Measurements from ENCODE around the gene EN1. TPM values are rescaled to one million over a fixed set of nuclear protein-coding genes. Genes with fewer than 3 reads are reported as not detected.

Gene EN1
- polyA plus RNA-seq, 4 donors: not detected

- FAIRE-seq (no peak), DNase-seq (no peak)
- no peak overlapping the region for H3K27ac ChIP-seq (ENCODE audit: low read depth in 1 of 3, low read length in 2 of 3)
- no peak overlapping the region for H3K4me3 ChIP-seq (ENCODE audit: low read depth in 1 of 3, low read length in 3 of 3)
- H3K9me3 ChIP-seq (ENCODE audit: control insufficient read depth in 2 of 2, insufficient read depth in 1 of 2, low read depth in 1 of 2, low read length in 1 of 2): no peaks in the 10 kb centered on the region
- WGBS, 3 donors: 35 to 45% (median 40%) methylated on average over 13 of the region's 13 CpGs
- no peaks in the 10 kb centered on the region for H3K36me3 ChIP-seq (ENCODE audit: control insufficient read depth in 3 of 3, insufficient read depth in 2 of 3, low read depth in 1 of 3, low read length in 3 of 3)
- H3K27me3 ChIP-seq (ENCODE audit: control insufficient read depth in 3 of 3, insufficient read depth in 3 of 3, low read length in 3 of 3): peaks cover 0 to 70% (median 28%) of the 10 kb centered on the region in 3 donors
- no peaks in the 10 kb centered on the region for H3K4me1 ChIP-seq (ENCODE audit: control insufficient read depth in 3 of 3, insufficient read depth in 2 of 3, low read depth in 1 of 3, low read length in 2 of 3)
Observed at GRCh38 chr2:118813601-118814339, 33.7 kb downstream of the EN1 start.

GRCh38 chr2:118813111-118813510 is 34.3 kb downstream of the EN1 start:
- 46 to 53% (median 47%) methylated on average over 8 of the region's 8 CpGs for WGBS, 3 donors
- no peak overlapping the region for H3K4me3 ChIP-seq (ENCODE audit: low read depth in 1 of 3, low read length in 3 of 3)
- no peaks in the 10 kb centered on the region for H3K4me1 ChIP-seq (ENCODE audit: control insufficient read depth in 3 of 3, insufficient read depth in 2 of 3, low read depth in 1 of 3, low read length in 2 of 3)
- H3K27ac ChIP-seq (ENCODE audit: low read depth in 1 of 3, low read length in 2 of 3): no peak overlapping the region
- no peaks in the 10 kb centered on the region for H3K36me3 ChIP-seq (ENCODE audit: control insufficient read depth in 3 of 3, insufficient read depth in 2 of 3, low read depth in 1 of 3, low read length in 3 of 3)
- DNase-seq (no peak), FAIRE-seq (no peak)
- peaks cover 0 to 73% (median 32%) of the 10 kb centered on the region in 3 donors for H3K27me3 ChIP-seq (ENCODE audit: control insufficient read depth in 3 of 3, insufficient read depth in 3 of 3, low read length in 3 of 3)
- H3K9me3 ChIP-seq (ENCODE audit: control insufficient read depth in 2 of 2, insufficient read depth in 1 of 2, low read depth in 1 of 2, low read length in 1 of 2): no peaks in the 10 kb centered on the region

GRCh38 chr2:118812552-118812951 is 34.9 kb downstream of the EN1 start:
- Histone ChIP-seq H3K4me1 (ENCODE audit: control insufficient read depth in 3 of 3, insufficient read depth in 2 of 3, low read depth in 1 of 3, low read length in 2 of 3) (no peaks in the 10 kb centered on the region), H3K4me3 (ENCODE audit: low read depth in 1 of 3, low read length in 3 of 3) (no peak overlapping the region), H3K27ac (ENCODE audit: low read depth in 1 of 3, low read length in 2 of 3) (no peak overlapping the region), H3K27me3 (ENCODE audit: control insufficient read depth in 3 of 3, insufficient read depth in 3 of 3, low read length in 3 of 3) (peaks cover 0 to 74% (median 32%) of the 10 kb centered on the region in 3 donors), H3K36me3 (ENCODE audit: control insufficient read depth in 3 of 3, insufficient read depth in 2 of 3, low read depth in 1 of 3, low read length in 3 of 3) (no peaks in the 10 kb centered on the region), H3K9me3 (ENCODE audit: control insufficient read depth in 2 of 2, insufficient read depth in 1 of 2, low read depth in 1 of 2, low read length in 1 of 2) (no peaks in the 10 kb centered on the region)
- WGBS, 3 donors: 36 to 42% (median 39%) methylated on average over 6 of the region's 6 CpGs
- FAIRE-seq (no peak), DNase-seq (no peak)

GRCh38 chr2:118811514-118812115 is 35.8 kb downstream of the EN1 start:
- no peak for DNase-seq
- no peak overlapping the region for H3K4me3 ChIP-seq (ENCODE audit: low read depth in 1 of 3, low read length in 3 of 3)
- H3K36me3 ChIP-seq (ENCODE audit: control insufficient read depth in 3 of 3, insufficient read depth in 2 of 3, low read depth in 1 of 3, low read length in 3 of 3): no peaks in the 10 kb centered on the region
- FAIRE-seq: no peak
- H3K27me3 ChIP-seq (ENCODE audit: control insufficient read depth in 3 of 3, insufficient read depth in 3 of 3, low read length in 3 of 3): peaks cover 0 to 84% (median 40%) of the 10 kb centered on the region in 3 donors
- no peak overlapping the region for H3K27ac ChIP-seq (ENCODE audit: low read depth in 1 of 3, low read length in 2 of 3)
- no peaks in the 10 kb centered on the region for H3K9me3 ChIP-seq (ENCODE audit: control insufficient read depth in 2 of 2, insufficient read depth in 1 of 2, low read depth in 1 of 2, low read length in 1 of 2)
- WGBS, 3 donors: 58 to 63% (median 60%) methylated on average over 2 of the region's 2 CpGs
- no peaks in the 10 kb centered on the region for H3K4me1 ChIP-seq (ENCODE audit: control insufficient read depth in 3 of 3, insufficient read depth in 2 of 3, low read depth in 1 of 3, low read length in 2 of 3)

- Histone ChIP-seq H3K36me3 (ENCODE audit: control insufficient read depth in 3 of 3, insufficient read depth in 2 of 3, low read depth in 1 of 3, low read length in 3 of 3) (no peaks in the 10 kb centered on the region), H3K4me1 (ENCODE audit: control insufficient read depth in 3 of 3, insufficient read depth in 2 of 3, low read depth in 1 of 3, low read length in 2 of 3) (no peaks in the 10 kb centered on the region), H3K9me3 (ENCODE audit: control insufficient read depth in 2 of 2, insufficient read depth in 1 of 2, low read depth in 1 of 2, low read length in 1 of 2) (no peaks in the 10 kb centered on the region), H3K4me3 (ENCODE audit: low read depth in 1 of 3, low read length in 3 of 3) (no peak overlapping the region), H3K27ac (ENCODE audit: low read depth in 1 of 3, low read length in 2 of 3) (no peak overlapping the region), H3K27me3 (ENCODE audit: control insufficient read depth in 3 of 3, insufficient read depth in 3 of 3, low read length in 3 of 3) (peaks cover 0 to 89% (median 44%) of the 10 kb centered on the region in 3 donors)
- FAIRE-seq (no peak), DNase-seq (no peak)
- 82 to 87% (median 85%) methylated on average over 7 of the region's 7 CpGs for WGBS, 3 donors
Observed at GRCh38 chr2:118810766-118811165, 36.7 kb downstream of the EN1 start.

- WGBS, 3 donors: 7 to 13% (median 9%) methylated on average over 16 of the region's 16 CpGs
Observed at GRCh38 chr2:118808429-118808809, 39.0 kb downstream of the EN1 start.

GRCh38 chr2:118807668-118808428 is 39.6 kb downstream of the EN1 start:
- no peaks in the 10 kb centered on the region for H3K36me3 ChIP-seq (ENCODE audit: control insufficient read depth in 3 of 3, insufficient read depth in 2 of 3, low read depth in 1 of 3, low read length in 3 of 3)
- DNase-seq: no peak
- H3K4me3 ChIP-seq (ENCODE audit: low read depth in 1 of 3, low read length in 3 of 3): no peak overlapping the region
- H3K9me3 ChIP-seq (ENCODE audit: control insufficient read depth in 2 of 2, insufficient read depth in 1 of 2, low read depth in 1 of 2, low read length in 1 of 2): no peaks in the 10 kb centered on the region
- 33 to 43% (median 42%) methylated on average over 13 of the region's 13 CpGs for WGBS, 3 donors
- peaks cover 0 to 71% (median 32%) of the 10 kb centered on the region in 3 donors for H3K27me3 ChIP-seq (ENCODE audit: control insufficient read depth in 3 of 3, insufficient read depth in 3 of 3, low read length in 3 of 3)
- no peak overlapping the region for H3K27ac ChIP-seq (ENCODE audit: low read depth in 1 of 3, low read length in 2 of 3)
- FAIRE-seq: no peak
- H3K4me1 ChIP-seq (ENCODE audit: control insufficient read depth in 3 of 3, insufficient read depth in 2 of 3, low read depth in 1 of 3, low read length in 2 of 3): no peaks in the 10 kb centered on the region

More at GRCh38 chr2:118808429-118808809, 39.0 kb downstream of the EN1 start:
- Histone ChIP-seq H3K27ac (ENCODE audit: low read depth in 1 of 3, low read length in 2 of 3) (no peak overlapping the region), H3K4me1 (ENCODE audit: control insufficient read depth in 3 of 3, insufficient read depth in 2 of 3, low read depth in 1 of 3, low read length in 2 of 3) (no peaks in the 10 kb centered on the region), H3K4me3 (ENCODE audit: low read depth in 1 of 3, low read length in 3 of 3) (peak overlapping the region in 1 of 3 donors; percentile 7), H3K27me3 (ENCODE audit: control insufficient read depth in 3 of 3, insufficient read depth in 3 of 3, low read length in 3 of 3) (peaks cover 0 to 77% (median 32%) of the 10 kb centered on the region in 3 donors), H3K36me3 (ENCODE audit: control insufficient read depth in 3 of 3, insufficient read depth in 2 of 3, low read depth in 1 of 3, low read length in 3 of 3) (no peaks in the 10 kb centered on the region), H3K9me3 (ENCODE audit: control insufficient read depth in 2 of 2, insufficient read depth in 1 of 2, low read depth in 1 of 2, low read length in 1 of 2) (no peaks in the 10 kb centered on the region)
- DNase-seq (peak; percentile 1 to 8), FAIRE-seq (no peak)

- no peak overlapping the region for H3K27ac ChIP-seq (ENCODE audit: low read depth in 1 of 3, low read length in 2 of 3)
- no peaks in the 10 kb centered on the region for H3K36me3 ChIP-seq (ENCODE audit: control insufficient read depth in 3 of 3, insufficient read depth in 2 of 3, low read depth in 1 of 3, low read length in 3 of 3)
- no peaks in the 10 kb centered on the region for H3K9me3 ChIP-seq (ENCODE audit: control insufficient read depth in 2 of 2, insufficient read depth in 1 of 2, low read depth in 1 of 2, low read length in 1 of 2)
- H3K4me3 ChIP-seq (ENCODE audit: low read depth in 1 of 3, low read length in 3 of 3): no peak overlapping the region
- H3K4me1 ChIP-seq (ENCODE audit: control insufficient read depth in 3 of 3, insufficient read depth in 2 of 3, low read depth in 1 of 3, low read length in 2 of 3): no peaks in the 10 kb centered on the region
- peaks cover 0 to 63% (median 27%) of the 10 kb centered on the region in 3 donors for H3K27me3 ChIP-seq (ENCODE audit: control insufficient read depth in 3 of 3, insufficient read depth in 3 of 3, low read length in 3 of 3)
- DNase-seq: no peak
- 55 to 73% (median 63%) methylated on average over 23 of the region's 23 CpGs for WGBS, 3 donors
- FAIRE-seq: no peak
Observed at GRCh38 chr2:118806797-118807667, 40.4 kb downstream of the EN1 start.

Measured in small intestine (tissue), 7 donors.